OCI-LY1 (cell line): ENCODE results near the gene SQSTM1.

Experiments used
- H2AFZ ChIP-seq: fragments of 200-600 bp; sonication (generic), shearing (Covaris generic); 2 replicates; pipeline ENCODE4 v1.6.0; 2014; ENCODE audit warnings: antibody characterized with exemption, mild to moderate bottlenecking, low read length
- H3F3A ChIP-seq: fragments of 200-600 bp; sonication (generic), shearing (Covaris generic); 2 replicates; pipeline ENCODE4 v1.6.0; 2014; ENCODE audit warnings: mild to moderate bottlenecking, antibody characterized with exemption, low read length, moderate library complexity; ENCODE audit not compliant: insufficient read depth
- H3K27ac ChIP-seq: fragments of 200-600 bp; sonication (generic); 2 replicates; pipeline ENCODE4 v1.5.1; 2014; ENCODE audit warnings: low read length, mixed run types, mild to moderate bottlenecking, low read depth; ENCODE audit not compliant: poor library complexity, severe bottlenecking
- H3K27me3 ChIP-seq: fragments of 200-600 bp; sonication (generic); 2 replicates; pipeline ENCODE4 v1.6.0; 2014; ENCODE audit warnings: antibody characterized with exemption, mild to moderate bottlenecking, low read length, moderate library complexity; ENCODE audit not compliant: insufficient read depth
- H3K36me3 ChIP-seq: fragments of 200-600 bp; sonication (generic); 2 replicates; pipeline ENCODE4 v1.6.1; 2014; ENCODE audit warnings: mild to moderate bottlenecking, antibody characterized with exemption, low read length, moderate library complexity, mixed read lengths; ENCODE audit not compliant: insufficient read depth
- H3K4me1 ChIP-seq: fragments of 200-600 bp; sonication (generic); 2 replicates; pipeline ENCODE4 v1.5.1; 2014; ENCODE audit warnings: mild to moderate bottlenecking, low read length, moderate library complexity; ENCODE audit not compliant: insufficient read depth, severe bottlenecking
- H3K4me2 ChIP-seq: fragments of 200-600 bp; sonication (generic), shearing (Covaris generic); 2 replicates; pipeline ENCODE4 v1.6.1; 2014; ENCODE audit warnings: low read length
- H3K4me3 ChIP-seq: fragments of 200-600 bp; sonication (generic); 2 replicates; pipeline ENCODE4 v1.5.1; 2014; ENCODE audit warnings: low read length, low read depth, mild to moderate bottlenecking, mixed read lengths; ENCODE audit not compliant: poor library complexity, severe bottlenecking
- H3K79me2 ChIP-seq: fragments of 200-600 bp; shearing (Covaris generic); 2 replicates; pipeline ENCODE4 v1.6.1; 2016; ENCODE audit warnings: mixed run types, low read length, mixed read lengths; ENCODE audit not compliant: insufficient read depth
- H3K9ac ChIP-seq: fragments of 200-600 bp; sonication (generic), shearing (Covaris generic); 2 replicates; pipeline ENCODE4 v1.6.1; 2014; ENCODE audit warnings: mild to moderate bottlenecking, low read length, mixed read lengths
- H3K9me2 ChIP-seq: fragments of 200-600 bp; sonication (generic), shearing (Covaris generic); 2 replicates; pipeline ENCODE4 v1.6.1; 2014; ENCODE audit warnings: low read depth, mild to moderate bottlenecking, low read length, mixed read lengths
- H3K9me3 ChIP-seq: fragments of 200-600 bp; shearing (Covaris generic); 2 replicates; pipeline ENCODE4 v1.6.1; 2014; ENCODE audit warnings: low read length, mixed read lengths
- H4K20me1 ChIP-seq: fragments of 200-600 bp; sonication (generic), shearing (Covaris generic); 2 replicates; pipeline ENCODE4 v1.6.0; 2016; ENCODE audit warnings: mild to moderate bottlenecking, low read length; ENCODE audit not compliant: insufficient read depth
- CTCF ChIP-seq: fragments of 200-600 bp; sonication (generic), shearing (Covaris generic); IDR thresholded peaks from 2 replicates; pipeline ENCODE4 v1.5.1; 2017; ENCODE audit warnings: mild to moderate bottlenecking, antibody characterized with exemption, low read length, moderate library complexity, mixed read lengths
- EZH2 ChIP-seq: fragments of 200-600 bp; sonication (generic), shearing (Covaris generic); IDR thresholded peaks from 2 replicates; pipeline ENCODE4 v1.8.0; 2017; ENCODE audit warnings: borderline replicate concordance, mixed run types, mild to moderate bottlenecking, antibody characterized with exemption, low read length, moderate library complexity, mixed read lengths

Gene SQSTM1

DNA sequence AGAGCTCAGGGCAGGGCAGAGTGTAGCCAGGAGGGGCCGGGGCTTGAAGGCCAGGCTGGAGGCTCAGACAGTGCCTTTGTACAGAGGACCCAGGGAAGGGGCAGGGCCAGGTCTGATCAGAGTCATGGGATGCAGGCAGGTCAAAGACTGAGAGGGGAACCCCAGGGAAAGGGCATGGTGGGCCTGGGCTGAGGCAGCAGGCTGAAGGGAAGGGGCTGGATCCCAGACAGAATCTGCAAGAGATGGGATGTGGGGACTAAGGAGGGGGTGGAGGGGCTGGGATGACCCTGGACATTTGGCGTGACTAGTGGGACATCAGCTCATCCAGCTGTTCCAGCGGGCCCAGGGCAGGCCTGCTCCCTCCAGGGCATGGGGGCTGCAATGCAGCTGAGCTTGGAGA is 53.4 kb downstream of the SQSTM1 start:
- no peak overlapping the region for H3K9ac ChIP-seq
- peaks cover 49% of the 10 kb centered on the region; the same call in 1 of the 2 replicates for H3K36me3 ChIP-seq
- no peaks in the 10 kb centered on the region for H3K9me3 ChIP-seq
- H3K27ac ChIP-seq, result no peak overlapping the region
- no peaks in the 10 kb centered on the region for H3K27me3 ChIP-seq
- H3K4me2 ChIP-seq, result no peak overlapping the region
- H2AFZ ChIP-seq, result no peak overlapping the region
- no peaks in the 10 kb centered on the region for H3K4me1 ChIP-seq
- TF ChIP-seq EZH2 (no peak), CTCF (no peak)
- H3K9me2 ChIP-seq, result no peaks in the 10 kb centered on the region
- no peaks in the 10 kb centered on the region for H3F3A ChIP-seq
- H3K79me2 ChIP-seq, result no peaks in the 10 kb centered on the region
- H4K20me1 ChIP-seq, result no peaks in the 10 kb centered on the region
- H3K4me3 ChIP-seq, result no peak overlapping the region

GRCh38 chr5:179874536-179875292 is 54.0 kb downstream of the SQSTM1 start:
- Histone ChIP-seq H3K27me3 (no peaks in the 10 kb centered on the region), H3K4me2 (no peak overlapping the region), H2AFZ (no peak overlapping the region), H3K9me3 (no peaks in the 10 kb centered on the region), H4K20me1 (no peaks in the 10 kb centered on the region), H3F3A (no peaks in the 10 kb centered on the region), H3K27ac (no peak overlapping the region), H3K4me1 (no peaks in the 10 kb centered on the region), H3K4me3 (no peak overlapping the region), H3K9ac (no peak overlapping the region), H3K9me2 (no peaks in the 10 kb centered on the region), H3K36me3 (peaks cover 50% of the 10 kb centered on the region; the same call in 1 of the 2 replicates), H3K79me2 (no peaks in the 10 kb centered on the region)
- TF ChIP-seq EZH2, result no peak
- TF ChIP-seq CTCF, result no peak

DNA sequence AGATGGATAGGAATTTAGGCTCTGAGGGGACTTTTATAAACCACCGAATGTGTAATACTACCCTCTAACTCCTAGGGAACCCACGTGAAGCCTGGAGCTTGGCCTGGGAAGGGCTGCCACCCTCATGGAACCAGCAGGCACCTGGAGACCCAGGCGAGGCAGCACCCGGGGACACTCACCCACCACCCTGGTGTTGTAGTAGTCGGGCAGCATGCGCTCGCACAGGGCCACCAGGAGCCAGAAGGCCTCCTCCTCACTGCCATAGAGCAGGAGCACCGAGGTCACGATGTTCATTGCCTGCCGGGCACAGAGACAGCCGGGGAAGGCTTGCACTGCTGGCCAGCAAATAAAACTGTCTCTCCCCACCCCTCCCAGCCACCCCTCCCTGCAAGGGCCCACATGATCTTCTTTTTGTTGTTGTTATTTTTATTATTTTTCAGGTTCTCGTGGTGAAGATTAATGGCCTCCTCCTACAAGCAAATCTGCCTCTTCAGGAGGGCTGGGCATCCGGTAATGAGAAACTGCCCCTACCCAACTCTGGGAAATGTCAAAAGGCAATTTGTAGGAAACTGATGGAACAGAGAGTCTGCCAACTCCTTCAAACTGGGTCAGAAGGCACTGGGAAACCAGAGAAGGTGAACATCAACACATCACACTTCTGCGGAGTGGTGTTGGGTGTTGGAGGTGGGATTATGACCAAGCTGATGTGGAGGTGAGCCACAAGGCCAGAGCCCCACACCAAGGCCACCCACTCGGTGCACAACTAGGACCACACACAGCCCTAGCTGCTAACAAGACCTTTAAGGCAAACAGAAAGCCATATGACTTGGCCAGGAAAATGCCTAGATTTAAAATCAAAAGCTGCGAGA is 55.3 kb downstream of the SQSTM1 start:
- Histone ChIP-seq H3K27ac (no peak overlapping the region), H3K9me3 (no peaks in the 10 kb centered on the region), H3K4me3 (no peak overlapping the region), H4K20me1 (no peaks in the 10 kb centered on the region), H3K9ac (no peak overlapping the region), H2AFZ (no peak overlapping the region), H3K36me3 (peaks cover 42% of the 10 kb centered on the region; the same call in 1 of the 2 replicates), H3K27me3 (no peaks in the 10 kb centered on the region), H3K4me1 (no peaks in the 10 kb centered on the region), H3F3A (no peaks in the 10 kb centered on the region), H3K79me2 (no peaks in the 10 kb centered on the region), H3K4me2 (no peak overlapping the region), H3K9me2 (no peaks in the 10 kb centered on the region)
- TF ChIP-seq CTCF (no peak), EZH2 (no peak)
